ENCODE measurements around the gene FGFR4.
"Not testable (repeated sequence)": the region's sequence is repeated elsewhere in the genome, so short reads cannot be mapped to it uniquely, and the experiment has no call there.

Gene FGFR4

DNA sequence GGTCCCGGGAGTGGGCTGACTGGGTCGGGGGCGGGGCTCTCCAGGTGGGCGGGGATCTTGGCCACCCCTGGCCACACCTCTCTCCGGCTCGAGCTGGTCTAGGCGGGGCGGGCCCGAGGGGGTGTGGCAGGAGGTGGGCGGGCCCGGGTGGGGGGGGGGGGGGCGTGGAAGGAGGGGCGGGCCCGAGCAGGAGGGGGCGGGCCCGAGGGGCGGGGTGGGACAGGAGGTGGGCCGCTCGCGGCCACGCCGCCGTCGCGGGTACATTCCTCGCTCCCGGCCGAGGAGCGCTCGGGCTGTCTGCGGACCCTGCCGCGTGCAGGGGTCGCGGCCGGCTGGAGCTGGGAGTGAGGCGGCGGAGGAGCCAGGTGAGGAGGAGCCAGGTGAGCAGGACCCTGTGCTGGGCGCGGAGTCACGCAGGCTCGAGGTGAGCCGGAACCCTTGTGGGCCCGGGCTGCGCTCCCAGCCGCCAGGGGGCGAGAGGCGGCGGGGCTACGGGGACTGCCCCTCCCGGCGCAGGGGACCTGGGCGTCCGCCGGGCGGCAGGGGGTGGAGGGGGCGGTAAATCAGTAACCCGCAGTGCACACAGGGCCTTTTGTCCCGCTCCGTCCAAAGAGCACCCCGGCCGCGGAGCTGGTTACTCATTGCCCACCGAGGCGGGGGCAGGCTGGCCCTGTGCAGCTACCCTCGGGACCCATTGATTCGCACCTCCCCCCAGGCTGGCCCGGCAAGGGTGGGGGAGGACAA is at the start of gene FGFR4:
Gene FGFR4 (plus strand): TSS at position 262 of the 744 bp plus-strand sequence. CDS start 2,688 bp downstream, outside the sequence.
- DNase-seq, result peak; percentile 41 to 64

DNA sequence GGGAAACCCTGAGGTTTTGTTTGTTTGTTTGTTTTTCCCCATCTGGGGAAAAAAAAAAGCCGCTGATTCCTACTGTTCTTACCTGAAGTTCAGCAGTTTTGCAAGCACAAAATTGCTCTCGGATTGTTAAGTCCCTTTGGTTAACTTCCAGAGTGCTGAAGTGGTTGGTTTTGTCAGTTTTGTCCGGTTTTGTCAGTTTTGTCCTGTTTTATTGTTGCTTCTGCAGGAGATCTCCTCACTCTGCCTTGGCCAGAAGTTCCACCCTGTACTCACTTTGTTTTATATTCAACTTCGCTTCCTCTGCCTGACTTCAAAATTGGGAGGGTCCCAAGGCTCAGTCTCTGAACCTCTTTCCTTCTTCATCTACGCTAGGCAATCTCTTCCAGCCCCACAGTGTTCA is 49.8 kb upstream of the FGFR4 start:
- DNase-seq, result no peak

DNA sequence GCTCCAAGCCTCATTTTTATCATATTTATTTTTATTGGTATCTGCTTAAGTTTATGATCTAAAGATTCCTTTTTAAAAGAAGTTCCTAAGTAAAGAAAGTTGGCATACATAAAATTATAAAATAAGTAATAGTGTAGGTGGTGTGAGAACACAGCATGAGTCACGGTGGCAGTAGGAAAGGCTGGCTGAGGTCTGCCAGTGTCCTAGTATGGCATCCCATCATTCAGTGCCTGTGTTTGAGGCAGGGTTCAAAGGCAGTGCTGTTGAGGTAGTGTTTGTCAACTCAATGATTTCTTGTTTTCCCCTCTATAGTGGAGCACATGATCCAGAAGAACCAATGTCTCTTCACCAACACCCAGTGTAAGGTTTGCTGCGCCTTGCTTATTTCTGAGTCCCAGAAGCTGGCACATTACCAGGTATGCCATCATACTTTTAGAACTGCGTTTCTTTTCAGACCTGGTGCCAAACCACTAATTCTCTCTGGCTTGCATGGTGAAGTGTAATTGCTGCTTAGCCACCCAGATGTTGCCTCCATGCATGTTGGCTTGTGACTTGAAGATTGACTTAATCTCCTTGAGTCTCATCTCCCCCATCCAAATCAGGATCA is 45.8 kb upstream of the FGFR4 start:
- DNase-seq, result no peak

DNA sequence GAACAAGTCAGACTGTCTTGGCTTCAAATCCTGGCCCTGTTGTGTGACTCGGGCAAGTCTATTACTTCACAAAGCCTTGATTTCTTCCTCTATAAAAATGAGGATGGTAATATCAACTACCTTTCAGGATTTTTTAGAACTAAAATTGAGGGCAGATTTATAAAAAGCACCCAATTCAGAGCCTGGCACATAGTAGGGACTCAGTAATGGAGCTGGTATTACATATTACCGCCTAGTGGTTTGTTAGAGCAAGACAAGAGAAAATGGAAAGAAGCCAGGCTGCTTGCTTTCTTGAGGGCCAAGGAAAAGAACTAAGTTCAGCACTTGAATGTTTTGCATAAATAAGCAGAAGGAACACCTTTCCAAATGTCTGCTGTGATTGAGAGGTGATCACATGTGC is 44.8 kb upstream of the FGFR4 start:
- no peak for DNase-seq

DNA sequence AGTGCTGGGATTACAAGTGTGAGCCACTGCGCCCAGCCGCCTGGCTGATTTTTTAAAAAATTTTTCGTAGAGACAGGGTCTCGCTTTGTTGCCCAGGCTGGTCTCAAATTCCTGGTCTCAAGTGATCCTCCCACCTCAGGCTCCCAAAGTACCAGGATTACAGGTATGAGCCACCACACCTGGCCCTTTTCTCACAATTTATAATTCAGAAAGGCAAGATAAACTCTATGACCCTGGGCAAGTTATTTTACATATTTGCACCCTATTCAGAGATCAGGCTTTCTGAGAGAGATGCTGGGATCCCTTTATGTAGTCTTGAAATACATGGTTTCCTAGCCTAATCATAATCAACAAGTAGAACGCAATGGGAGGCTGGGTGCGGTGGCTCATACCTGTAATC is 43.6 kb upstream of the FGFR4 start:
- no peak for DNase-seq

DNA sequence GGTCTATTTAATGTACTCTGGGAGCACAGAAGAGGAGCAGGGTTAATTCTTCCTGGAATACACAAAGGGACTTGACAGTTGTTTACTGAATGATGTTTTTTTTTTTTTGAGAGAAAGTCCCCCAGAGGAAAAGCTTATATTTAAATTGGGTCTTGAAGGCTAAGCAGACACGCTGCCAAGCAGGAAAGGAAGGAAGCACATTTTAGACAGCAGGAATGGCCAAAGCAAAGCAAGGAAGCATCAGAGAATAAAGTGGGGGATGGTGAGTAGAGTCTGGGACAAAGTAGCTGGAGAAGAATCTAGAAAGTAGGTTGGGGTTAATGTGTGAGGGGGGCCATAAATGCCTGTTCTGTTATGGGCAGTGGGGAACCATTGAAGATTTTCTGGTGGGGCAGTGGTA is 42.8 kb upstream of the FGFR4 start:
- no peak for DNase-seq

DNA sequence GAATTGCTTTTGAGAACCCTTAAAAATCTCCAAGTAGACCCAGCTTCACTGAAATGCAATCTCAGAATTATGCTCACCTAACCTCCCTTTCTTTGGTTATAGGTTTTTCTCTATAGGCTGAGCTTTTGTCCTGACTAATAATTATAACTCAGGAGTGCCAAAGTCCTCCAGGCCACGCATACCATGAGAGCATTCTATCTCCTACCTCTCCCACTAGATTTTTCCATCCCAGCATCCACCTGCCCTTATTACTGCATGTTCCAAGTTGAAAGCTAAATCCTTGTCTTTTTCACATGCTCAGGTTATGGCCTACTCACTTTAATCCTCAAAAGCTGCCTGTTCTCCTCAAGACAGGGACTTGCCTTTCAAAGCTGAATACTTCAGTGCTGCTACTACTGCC is 42.1 kb upstream of the FGFR4 start:
- DNase-seq, result no peak

DNA sequence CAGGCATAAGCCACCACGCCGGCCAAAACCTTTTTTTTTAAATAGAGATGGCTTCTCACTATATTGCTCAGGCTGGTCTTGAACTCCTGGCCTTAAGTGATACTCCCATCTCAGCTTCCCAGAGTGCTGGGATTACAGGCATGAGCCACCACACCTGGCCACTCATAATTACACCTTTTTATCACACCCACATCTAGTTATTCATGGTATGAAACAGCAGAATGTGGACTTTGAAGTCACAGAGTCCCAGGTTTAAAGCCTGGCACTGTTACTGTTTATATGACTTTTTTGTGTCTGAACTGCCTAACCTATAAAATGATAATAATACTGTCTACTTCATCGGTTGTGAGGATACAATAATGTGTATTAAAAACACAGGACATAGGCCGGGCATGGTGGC is 41.1 kb upstream of the FGFR4 start:
- no peak for DNase-seq

DNA sequence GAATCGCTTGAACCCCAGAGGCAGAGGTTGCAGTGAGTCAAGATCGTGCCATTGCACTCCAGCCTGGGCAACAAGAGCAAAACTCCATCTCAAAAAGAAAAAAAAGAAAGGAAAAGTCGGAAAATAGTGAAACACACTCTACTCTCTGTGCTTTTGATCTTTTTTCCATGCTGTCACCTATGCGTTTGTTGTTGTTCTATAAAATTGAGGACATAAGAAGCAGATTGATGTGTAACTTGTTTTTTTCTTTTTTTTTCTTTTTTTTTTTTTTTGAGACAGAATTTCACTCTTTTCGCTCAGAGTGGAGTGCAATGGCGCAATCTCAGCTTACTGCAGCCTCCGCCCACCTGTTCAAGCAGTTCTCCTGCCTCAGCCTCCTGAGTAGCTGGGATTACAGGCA is 38.2 kb upstream of the FGFR4 start:
- DNase-seq, result not testable (repeated sequence)

DNA sequence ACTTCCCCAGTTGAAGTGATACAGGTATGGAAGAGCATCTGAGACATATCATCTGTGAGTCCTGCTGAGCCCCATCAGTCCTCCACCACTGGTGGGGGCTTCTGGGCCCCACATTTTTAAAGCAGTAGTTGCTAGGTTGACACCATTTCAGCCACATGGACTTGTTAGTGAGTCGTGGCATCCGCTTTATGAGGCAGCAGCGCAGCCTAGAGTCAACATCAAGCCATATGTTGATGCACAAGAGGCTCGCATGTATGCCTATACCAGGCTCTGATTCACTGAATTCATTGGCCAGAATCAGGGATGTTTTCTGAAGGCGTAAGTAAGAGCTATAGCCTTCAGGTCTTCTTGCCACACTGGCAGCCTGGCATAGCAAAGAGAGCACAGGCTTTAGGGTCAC is 37.4 kb upstream of the FGFR4 start:
- no peak for DNase-seq

DNA sequence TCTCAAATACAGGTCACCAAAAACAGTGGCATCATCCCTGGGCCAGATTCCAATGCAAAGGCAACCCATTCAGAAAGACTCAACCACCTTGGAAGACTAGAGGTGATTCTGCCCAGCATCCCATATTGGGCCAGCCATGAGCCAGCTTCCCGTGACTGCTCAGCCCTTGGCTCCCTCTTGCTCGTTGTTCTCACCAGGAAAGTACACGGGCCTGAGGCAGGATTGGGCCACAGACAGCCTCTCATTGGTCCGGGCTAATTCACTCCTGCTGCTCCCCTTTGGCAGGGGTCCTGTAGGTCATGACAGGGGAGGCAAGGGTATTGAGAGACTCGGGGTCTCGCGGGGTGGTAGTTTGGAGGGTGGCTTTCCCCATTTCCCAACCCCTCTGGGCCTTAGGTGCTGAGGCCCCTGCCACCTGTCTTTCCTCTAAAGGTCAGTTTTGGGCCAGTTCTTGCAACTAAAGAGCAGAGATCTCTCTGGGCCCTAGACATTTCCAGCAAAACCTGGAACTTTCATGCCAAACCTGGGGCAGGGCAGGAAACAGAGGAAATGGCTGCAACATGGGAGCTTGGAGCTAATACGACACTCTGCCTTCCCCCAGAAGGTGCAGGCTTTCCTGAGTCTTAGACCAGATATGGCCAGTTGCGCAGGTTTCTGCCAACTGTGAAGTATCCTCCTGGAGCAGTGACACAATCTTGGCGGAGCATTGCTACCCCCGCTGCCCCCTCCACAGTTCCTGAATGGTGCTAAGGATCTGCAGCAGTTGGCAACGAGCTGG is 22.0 kb upstream of the FGFR4 start:
- no peak for DNase-seq

DNA sequence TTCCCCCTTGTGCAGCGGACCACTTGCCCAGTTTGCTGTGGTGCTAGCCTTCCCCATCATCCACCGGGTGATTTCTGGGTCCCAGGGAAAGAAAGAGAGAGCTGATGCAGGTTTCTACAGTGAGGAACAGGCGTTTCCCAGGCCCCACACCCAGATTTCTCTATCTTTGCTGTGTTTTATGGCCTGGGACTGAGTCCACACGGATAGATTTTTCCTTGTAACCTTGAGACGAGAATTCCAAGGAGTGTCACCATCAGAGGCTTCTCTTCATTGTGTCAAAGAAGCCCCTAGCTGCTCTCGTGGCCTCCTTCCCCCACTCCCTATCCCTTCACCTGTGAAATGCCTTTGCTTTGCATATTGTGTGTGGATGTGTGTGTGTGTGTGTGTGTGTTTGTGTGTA is 21.2 kb upstream of the FGFR4 start:
- DNase-seq, result no peak

DNA sequence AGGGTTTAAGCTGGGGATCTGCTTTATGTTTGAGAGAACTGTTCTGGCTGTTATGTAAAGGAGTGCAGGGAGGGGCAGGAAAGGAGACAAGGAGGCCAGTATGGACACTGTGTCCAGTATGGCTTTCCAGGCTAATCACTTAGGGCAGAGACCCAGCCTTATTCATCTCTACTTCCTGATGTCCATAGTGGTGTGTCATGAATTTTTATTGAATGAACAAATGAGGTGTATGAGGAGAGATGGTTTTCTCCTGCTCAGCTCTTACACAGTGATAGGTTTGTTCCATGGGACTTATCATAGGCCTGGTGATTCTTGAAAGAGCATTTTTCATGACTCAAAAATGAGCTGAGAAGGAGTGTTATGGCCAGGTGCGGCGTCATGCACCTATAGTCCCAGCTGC is 20.5 kb upstream of the FGFR4 start:
- no peak for DNase-seq

DNA sequence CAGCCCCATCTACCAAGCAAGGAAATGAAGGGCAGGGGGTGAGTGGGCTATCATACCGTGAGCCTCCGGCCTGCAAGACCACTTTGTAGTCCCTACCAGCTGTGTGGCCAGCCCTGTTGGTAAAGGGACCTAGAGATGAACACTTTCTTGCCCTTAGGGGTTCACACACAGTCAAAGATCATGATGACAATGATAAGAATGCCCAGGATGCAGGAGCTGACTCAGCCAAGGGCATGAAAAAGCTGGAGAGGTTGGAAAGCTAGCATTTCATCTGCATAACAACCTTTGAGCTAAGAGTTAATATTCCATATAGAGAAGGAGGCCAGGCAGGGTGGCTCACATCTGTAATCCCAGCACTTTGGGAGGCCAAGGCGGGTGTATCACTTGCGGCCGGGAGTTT is 19.2 kb upstream of the FGFR4 start:
- no peak for DNase-seq

DNA sequence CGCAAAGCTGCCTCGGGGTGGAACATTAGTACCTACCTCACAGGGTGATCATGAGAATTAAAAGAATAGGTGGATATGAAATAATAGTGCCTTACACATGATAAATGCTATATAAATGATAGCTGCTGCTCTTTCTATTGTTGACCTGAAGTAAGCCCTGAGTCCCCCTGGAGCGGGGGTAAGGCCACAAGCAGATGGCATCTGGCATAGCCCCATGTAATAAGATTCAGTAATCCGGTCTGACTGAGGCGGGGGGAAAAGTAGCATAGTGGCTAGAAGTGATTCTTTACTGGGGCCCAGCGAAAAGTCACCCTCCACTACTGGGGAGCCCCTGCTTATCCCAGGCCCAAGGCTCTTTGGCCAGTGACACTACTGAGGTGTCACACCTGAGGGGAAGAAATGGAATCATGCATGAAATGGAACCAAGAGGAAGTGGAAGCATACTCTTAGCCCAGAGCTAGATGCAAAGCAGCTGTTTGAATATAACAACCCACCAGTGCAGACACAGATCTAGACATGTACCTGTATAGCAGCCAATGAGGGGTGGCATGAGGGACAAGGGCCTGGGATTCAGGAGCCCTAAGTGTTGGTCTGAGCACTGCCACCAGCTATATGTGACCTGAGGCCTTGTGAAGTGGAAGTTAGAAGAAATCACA is 16.1 kb upstream of the FGFR4 start:
- no peak for DNase-seq

DNA sequence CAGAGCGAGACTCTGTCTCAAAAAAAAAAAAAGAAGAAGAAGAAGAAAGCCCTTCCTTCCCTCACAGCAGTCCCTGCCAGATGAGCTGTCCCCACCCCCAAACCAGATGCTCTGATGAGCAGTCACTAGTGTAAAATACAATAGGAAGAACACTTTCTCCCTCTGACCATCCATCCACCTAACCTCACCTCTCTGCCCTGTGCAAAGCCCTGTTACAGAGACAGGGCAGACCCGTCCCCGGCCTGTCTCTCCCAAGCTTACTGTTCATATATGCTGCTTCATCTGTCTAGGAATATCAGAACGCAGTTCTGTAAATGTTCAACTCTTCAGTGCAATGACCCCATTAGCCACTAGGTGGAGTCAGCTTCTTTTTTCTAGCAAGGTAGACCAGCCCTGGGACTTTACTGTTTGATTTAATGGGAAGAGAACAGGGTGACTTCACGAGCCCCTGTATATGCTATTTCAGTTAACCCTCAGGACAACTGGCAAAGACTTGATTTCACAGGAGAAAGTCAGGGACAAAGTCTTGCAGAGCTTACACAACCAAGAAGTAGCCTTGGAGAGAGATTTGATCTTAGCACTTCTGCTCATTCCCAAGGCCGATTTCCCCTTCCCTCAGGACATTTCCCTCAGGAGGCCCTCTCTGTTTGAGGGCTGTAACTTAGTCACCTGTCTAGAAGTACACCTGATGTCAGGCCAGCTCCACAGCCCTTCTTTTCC is 14.9 kb upstream of the FGFR4 start:
- DNase-seq, result peak; percentile 73 to 87

DNA sequence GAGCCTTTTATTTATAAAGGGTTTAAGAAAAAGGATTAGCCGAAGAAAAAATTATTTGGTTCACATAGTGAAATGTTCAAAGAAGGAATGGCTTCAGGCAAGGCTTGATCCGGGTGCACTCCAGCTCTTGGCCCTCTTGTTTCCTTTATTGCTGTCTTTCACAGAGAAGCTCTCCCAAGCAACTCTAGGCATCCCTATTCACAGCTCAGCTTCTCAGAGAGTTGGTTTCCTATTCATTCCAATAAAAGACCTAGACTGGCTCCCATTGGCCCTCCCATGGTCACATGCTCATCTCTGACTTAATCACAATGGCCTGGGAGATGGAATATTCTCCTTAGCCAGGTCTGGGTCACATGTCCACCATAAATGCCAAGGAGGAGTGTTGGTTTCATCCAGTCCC is 9.4 kb upstream of the FGFR4 start:
- no peak for DNase-seq

DNA sequence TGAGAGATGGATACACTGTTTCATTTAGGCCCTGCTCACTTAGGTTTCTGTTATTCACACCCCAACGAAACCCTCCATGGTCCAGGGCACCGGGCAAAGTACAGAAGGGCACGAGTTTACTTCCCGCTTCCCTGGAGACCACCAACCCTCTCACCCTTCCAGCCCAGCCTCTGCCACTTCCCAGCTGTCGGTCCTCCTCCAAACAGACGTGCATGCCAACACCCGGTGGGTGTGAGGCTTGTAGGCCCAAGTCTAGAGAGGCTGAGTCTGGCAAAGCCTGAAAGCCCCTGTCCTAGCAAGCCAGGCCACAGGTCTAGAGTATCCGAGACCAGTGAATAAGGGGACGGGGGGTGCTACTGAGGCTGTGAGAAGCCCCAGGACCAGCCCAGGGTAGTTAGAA is 7.1 kb upstream of the FGFR4 start:
- DNase-seq, result no peak

DNA sequence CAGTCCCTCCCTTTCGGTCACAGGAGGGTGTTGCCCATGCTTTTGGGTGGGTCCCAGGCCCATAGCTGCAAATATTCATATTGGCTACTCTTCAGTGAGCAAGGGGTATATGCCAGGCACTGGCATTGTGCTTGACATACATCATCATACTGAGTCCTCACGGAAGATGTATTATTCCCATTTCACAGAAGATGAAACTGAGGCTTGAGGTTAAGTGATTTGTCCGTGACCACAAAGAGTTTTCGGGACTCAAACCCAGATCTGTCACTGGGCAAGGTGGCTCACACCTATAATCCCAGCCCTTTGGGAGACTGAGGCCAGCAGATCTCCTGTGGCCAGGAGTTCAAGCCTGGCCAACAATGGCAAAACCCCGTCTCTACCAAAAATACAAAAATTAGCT is 6.5 kb upstream of the FGFR4 start:
- no peak for DNase-seq

DNA sequence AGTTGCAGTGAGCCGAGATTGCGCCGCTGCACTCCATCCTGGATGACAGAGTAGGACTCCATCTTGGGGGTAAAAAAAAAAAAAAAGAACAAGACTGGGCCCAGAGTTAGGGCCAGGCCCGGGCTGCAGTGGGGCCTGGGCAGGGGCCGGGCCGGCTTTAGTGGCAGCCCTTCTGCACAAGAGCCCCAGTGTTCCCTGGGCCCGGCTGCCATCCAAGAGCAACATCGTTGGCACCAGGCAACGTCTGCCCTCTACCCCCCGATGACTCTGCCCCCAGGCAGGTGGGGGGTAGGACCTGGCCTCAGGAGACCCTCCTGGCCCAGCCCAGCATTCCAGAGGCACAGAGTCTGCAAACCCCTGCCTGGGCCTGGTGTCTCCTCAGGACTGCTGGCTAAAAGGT is 4.9 kb upstream of the FGFR4 start:
- DNase-seq, result no peak

DNA sequence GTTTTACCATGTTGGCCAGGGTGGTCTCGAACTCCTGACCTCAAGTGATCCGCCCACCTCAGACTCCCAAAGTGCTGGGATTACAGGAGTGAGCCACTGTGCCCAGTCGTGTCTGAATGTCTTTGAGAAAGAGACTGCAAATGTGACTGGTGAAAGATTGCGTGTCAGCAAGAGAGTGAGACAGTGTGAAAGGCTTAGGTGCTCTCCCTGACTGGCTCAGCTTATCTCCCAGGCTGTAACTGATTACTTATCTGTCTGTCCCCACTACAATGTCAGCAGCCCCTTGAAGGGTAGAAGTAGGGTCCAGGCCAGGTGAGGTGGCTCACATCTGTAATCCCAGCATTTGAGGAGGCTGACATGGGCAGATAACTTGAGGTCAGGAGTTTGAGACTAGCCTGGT is 3.4 kb upstream of the FGFR4 start:
- DNase-seq, result no peak

DNA sequence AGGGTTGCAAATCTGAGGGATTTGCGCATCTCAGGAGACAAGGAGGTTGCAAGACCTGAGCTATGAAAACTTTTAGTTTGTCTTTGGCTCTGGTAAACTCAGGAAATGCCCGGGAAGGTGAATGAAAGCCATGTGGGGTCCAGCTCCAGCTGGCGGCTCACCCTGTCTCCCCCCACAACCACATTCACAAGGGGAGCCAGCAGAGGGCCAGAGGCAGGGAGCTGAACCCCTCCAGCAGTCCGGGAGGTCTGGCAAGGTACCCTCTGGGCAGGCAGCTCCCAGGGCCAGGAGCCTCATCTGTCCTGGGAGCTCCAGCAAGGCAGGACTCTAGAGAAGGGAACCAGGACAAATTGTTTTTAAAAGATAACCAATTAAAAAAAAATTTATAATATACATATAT is 2.5 kb upstream of the FGFR4 start:
- no peak for DNase-seq
